ENCODE data around the gene DCANP1. TPM values are rescaled to one million over a fixed set of nuclear protein-coding genes. Genes with fewer than 3 reads are reported as not detected.

The DCANP1 gene
- polyA plus RNA-seq, 5 donors = 0.08 to 0.19 (median 0.18) TPM

DNA sequence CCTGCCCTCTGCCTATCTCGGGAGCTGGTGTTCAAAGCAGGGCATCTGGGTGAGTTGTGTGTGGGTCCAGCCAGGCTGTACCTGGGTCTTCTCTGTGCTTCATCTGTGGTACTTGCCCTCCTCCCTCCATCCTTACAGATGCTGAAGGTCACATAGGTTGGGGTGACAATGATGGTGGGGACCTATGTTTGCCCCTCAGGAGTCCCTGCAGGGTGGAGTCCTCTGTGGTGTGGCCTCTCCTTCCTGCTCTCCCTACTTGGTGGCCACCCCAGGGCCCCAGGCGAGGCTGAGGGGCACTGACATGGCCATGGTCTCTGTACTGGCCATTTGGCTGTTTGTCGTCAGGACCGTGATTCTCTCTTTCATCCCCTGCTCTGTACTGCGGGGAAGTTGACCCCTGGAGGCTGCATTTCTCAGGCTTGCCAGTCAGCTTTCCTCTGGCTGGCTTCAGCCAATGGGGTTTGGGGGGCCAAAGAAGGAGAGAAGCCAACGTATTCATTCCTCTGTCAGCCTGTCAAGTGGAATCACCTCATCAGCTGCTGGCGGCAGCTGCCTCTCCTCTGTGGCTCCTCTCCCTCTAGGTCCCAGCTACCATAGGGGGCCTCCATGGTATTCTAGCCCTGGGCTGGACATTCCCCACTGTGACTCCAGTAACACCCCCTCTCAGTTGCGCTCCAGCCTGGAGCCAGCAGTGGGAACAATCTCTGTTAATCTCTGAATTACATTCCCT is 4.6 kb downstream of the DCANP1 start:
- DNase-seq = peak; percentile 86

DNA sequence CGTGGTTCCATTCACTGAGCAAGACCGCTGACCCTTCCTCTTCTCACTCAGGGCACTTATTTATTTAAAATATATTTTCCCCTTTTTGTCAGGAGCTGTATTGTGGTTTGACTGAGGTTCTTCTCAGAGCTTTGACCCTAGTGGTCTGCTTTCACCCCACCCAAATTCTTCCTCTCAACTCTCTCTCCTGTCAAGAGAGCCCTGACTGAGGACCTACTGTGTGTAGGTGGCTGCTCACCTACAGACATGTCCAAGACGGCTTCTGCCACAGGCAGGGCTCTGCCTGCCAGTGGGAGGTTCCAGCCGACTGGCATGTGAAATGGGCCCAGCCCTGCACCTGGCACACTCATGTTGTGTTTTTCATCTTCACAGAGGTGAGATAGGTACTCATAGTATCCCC is 5.2 kb downstream of the DCANP1 start:
- DNase-seq = no peak

DNA sequence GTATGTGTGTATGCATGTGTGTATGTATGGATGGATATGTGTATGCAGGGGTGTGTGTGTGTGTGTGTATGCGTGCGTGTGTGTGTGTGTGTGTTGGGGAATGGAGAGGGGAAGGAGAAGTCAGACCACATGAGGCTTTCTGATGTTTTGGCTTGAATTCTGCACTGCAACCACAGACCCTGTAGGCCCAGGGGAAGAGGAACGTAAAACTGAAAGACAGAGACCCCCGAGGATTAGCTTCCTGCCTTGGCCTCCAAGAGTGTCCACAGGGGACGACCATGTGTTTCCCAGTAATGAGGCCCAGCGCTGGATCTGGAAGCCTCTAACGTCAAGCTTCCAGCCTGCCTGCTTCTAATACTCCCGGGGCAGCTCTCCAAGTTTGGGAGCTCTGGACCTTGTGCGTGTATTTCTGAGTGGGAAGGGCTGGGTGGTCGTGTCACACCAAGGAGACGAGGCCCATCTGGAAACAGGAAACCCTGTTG is 5.8 kb downstream of the DCANP1 start:
- DNase-seq = peak; percentile 75 to 77

GRCh38 chr5:135440916-135441315 is 6.2 kb downstream of the DCANP1 start:
- DNase-seq = no peak

- DNase-seq = peak in 1 of 2 donors; percentile 40
Observed at GRCh38 chr5:135439231-135440205, 7.6 kb downstream of the DCANP1 start.

DNA sequence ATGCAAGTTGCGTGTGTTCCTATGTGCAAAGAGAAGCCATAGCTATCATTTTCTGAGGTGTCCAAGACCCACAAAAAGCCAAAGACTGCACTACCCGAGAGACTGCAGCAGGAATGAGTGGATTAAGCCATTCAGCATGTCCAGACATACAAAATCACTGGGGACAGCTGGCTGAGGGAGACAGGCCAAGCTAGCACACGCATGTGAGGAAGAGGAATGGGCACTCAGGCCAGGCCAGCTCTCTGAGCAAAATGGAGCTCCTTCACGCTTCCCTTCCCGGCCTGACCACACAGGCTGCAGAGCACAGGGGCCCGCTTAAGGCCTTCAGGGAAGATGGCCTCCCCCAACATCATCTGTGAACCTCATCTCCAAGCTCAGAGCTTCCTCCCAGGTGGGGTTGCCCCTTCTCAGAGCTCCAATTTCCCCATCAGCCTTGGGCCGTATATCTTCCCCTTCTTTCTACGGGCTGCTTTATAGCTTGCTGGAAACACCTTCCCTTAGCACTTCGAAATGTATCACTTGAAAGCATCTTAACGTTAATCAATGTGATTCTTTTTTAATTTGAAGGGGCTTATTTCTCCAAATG is 8.4 kb downstream of the DCANP1 start:
- peak in 1 of 2 donors; percentile 27 for DNase-seq

GRCh38 chr5:135437796-135438560 is 9.2 kb downstream of the DCANP1 start:
- DNase-seq = peak in 1 of 2 donors; percentile 21

GRCh38 chr5:135437422-135437795 is 9.7 kb downstream of the DCANP1 start:
- no peak for DNase-seq

GRCh38 chr5:135436951-135437418 is 10.2 kb downstream of the DCANP1 start:
- DNase-seq = no peak

- no peak for DNase-seq
Observed at GRCh38 chr5:135435467-135436330, 11.4 kb downstream of the DCANP1 start.

GRCh38 chr5:135434591-135435466 is 12.3 kb downstream of the DCANP1 start:
- DNase-seq = no peak

DNA sequence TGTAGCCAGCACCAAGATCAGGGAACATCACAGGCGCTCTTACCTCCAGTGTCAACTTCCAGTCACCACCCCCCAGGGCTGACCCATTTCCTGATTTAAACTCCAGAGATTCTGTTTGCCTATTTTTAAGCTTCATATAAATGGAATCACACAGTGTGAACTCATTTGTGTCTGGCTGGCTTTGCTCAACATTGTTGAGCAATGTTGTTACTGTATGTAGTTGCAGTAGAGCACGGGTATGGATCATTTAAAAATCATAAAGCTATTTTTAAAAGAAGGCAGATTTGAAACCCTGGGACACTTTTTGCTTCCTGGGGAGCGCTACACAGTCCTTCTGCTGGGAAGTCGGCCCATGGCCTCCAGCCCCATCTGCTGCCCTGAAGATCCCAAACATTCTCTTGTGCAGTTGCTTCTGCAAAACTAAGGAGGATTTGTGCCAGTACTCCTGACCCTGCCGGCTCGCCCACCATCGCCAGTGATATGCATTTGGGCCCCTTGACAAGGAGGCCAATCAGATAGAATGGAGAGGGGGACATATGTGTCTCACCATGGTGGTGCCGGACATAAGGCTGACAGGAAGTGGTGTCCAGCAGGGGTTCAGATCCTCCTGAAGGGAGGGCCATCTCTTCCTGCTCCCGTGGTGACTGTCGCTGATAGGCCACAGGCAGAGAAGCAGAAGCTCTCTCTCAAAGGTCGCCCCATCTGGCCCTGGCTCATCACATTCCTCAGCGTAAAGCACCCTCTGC is 13.3 kb downstream of the DCANP1 start:
- peak; percentile 68 to 78 for DNase-seq

- no peak for DNase-seq
Observed at GRCh38 chr5:135432113-135432512, 15.0 kb downstream of the DCANP1 start.

- no peak for DNase-seq
Observed at GRCh38 chr5:135430135-135430437, 17.1 kb downstream of the DCANP1 start.

DNA sequence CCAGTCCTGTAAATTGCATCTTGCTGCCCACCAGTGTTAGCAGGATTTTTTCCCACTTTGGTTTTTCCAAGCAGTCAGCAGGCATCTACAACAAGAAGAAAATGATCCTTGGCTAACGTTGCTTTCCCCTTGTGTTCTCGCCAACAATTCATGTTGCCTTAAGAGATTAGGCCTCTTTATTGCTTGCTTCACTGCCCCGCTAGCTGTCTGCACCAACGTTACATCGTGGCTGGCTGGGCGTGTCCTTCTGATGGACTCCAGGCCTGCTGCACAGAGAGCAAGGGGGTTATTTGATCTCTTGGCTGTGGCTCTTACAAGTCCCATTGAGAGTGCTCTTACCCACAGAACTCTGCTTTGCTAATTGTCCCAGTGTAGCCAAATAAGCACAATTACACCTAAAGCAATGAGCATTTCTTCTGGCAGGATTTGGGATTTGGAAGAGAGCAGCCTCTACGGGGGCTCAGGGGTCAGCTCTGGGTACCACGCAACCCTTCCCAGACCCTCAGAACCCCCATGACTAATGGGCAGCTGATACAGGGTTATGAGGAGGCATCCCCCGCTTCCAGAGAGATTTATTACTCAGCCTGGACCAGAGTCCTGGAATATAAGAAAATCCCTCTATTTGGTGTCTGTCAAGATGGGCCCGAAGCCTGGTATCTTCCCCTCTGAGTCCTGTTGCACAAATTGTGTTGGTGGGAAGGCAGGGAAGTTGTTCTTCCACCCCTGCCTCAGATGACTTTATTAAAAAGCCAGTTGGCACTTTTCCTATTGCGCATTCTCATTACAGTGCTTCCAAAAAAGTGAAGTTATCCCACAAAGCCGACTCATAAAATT is 17.6 kb downstream of the DCANP1 start:
- peak; percentile 68 to 78 for DNase-seq

DNA sequence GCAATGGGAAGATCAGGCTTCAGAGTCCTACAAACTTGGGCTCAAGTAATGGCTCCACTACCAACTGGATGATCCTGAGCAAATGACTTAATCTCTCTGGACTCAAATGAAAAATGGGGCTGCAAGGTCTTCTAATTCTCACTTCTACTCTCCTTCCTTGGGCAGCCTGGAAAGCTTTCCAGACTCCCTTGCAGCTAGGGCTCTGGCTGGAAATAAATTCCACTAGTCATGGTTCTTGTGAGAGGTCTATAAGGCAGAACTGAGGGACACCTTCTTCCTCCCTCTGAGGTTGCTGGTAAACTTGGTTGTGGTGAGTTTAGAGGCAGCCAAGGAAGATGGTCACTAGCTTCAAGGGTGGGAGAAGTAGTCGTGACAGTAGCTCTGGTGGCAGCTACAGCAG is 18.6 kb downstream of the DCANP1 start:
- DNase-seq = no peak
